Spleen (tissue), 11 donors: ENCODE data around the gene YPEL1. TPM values are rescaled to one million over a fixed set of nuclear protein-coding genes. Genes with fewer than 3 reads are reported as not detected.

ENCODE experiments used
- DNase-seq: peaks from one replicate; pipeline ENCODE4 v3.0.0-alpha.2; 2020
- H3K27ac ChIP-seq, 8 donors: fragments of 200-600 bp; sonication (generic) in 7 of 8; 1 replicate in 4 of 8; 2 replicates in 4 of 8; pipeline versions ENCODE4 v1.5.0 to v1.8.0; 2016 to 2021; ENCODE audit warnings: inconsistent platforms in 4 of 8, mild to moderate bottlenecking in 4 of 8, moderate library complexity in 1 of 8
- H3K27me3 ChIP-seq, 7 donors: fragments of 200-600 bp; sonication (generic) in 6 of 7; replicated peaks in 1 of 7; 1 replicate in 4 of 7; 2 replicates in 3 of 7; pipeline versions ENCODE4 v1.5.0 to v1.8.0; 2016 to 2021; ENCODE audit warnings: inconsistent platforms in 3 of 7, mild to moderate bottlenecking in 1 of 7
- H3K36me3 ChIP-seq, 6 donors: fragments of 200-600 bp; sonication (generic) in 5 of 6; 1 replicate in 4 of 6; 2 replicates in 2 of 6; pipeline versions ENCODE4 v1.5.0 to v1.8.0; 2016 to 2021; ENCODE audit warnings: inconsistent platforms in 2 of 6
- H3K4me1 ChIP-seq, 6 donors: fragments of 200-600 bp; sonication (generic) in 5 of 6; 1 replicate in 3 of 6; 2 replicates in 3 of 6; pipeline versions ENCODE4 v1.5.0 to v1.8.0; 2016 to 2021; ENCODE audit warnings: inconsistent platforms in 3 of 6
- H3K4me3 ChIP-seq, 8 donors: fragments of 200-600 bp; sonication (generic) in 7 of 8; 1 replicate in 4 of 8; 2 replicates in 4 of 8; pipeline versions ENCODE4 v1.5.0 to v1.8.0; 2016 to 2021; ENCODE audit warnings: inconsistent platforms in 4 of 8, mild to moderate bottlenecking in 4 of 8, moderate library complexity in 2 of 8
- H3K9me3 ChIP-seq, 8 donors: fragments of 200-600 bp; sonication (generic) in 7 of 8; 1 replicate in 4 of 8; 2 replicates in 4 of 8; pipeline versions ENCODE4 v1.5.0 to v1.8.0; 2016 to 2021; ENCODE audit warnings: inconsistent platforms in 4 of 8
- POLR2A ChIP-seq, 3 donors: fragments of 450-650 bp; IDR thresholded peaks; one replicate each; pipeline ENCODE4 v1.5.1; 2017; ENCODE audit warnings: antibody characterized with exemption in 3 of 3, mild to moderate bottlenecking in 1 of 3
- POLR2AphosphoS5 ChIP-seq, 3 donors: sonication (generic); formaldehyde crosslinking; IDR thresholded peaks; one replicate each; pipeline ENCODE4 v1.5.1; 2017; ENCODE audit warnings: antibody characterized with exemption in 3 of 3
- WGBS, 5 donors: extraction: QIAGEN DNeasy Blood & Tissue Kit in 3 of 5; methylation state at CpG; one replicate each; pipeline versions ENCODE4 v1.1.5 to v1.1.7; 2013 to 2018; 5-methylcytosine and 5-hydroxymethylcytosine counted together
- intact Hi-C: fragments of 100-400 bp; cut with DNase I; formaldehyde crosslinking; loops from one replicate; pipeline ENCODE4 v1.15.0; 2023; ENCODE audit warnings: low total_unique reads
- polyA plus RNA-seq, 3 donors: library from polyadenylated mRNA; stranded (reverse); fragments of 200-250 nt; gene quantifications; one replicate each; pipeline ENCODE4 v1.2.1, GENCODE V29; 2013
- total RNA-seq, 7 donors: library from RNA; depleted of rRNA in 3 of 7; stranded (reverse); fragments of >200 nt in 3 of 7; fragmentation: NEBNext Ultra II Directional in 4 of 7; extraction: Animal tissue kit (Norgen Biotek cat#: 25700) in 4 of 7; gene quantifications; one replicate each; pipeline versions ENCODE4 v1.1.0 to v1.2.1, GENCODE V29; 2016 to 2021
- TF ChIP-seq, protein P1 (sequence below), 11 experiments: fragments of 200-600 bp in 7 of 11; fragments of 450-650 bp in 4 of 11; sonication (generic) in 4 of 11; IDR thresholded peaks in 8 of 11; conservative IDR thresholded peaks in 3 of 11; 1 replicate in 7 of 11; 2 replicates in 4 of 11; pipeline versions ENCODE4 v1.4.0 to v1.8.0; 2016 to 2021; ENCODE audit warnings: antibody characterized with exemption in 11 of 11, inconsistent platforms in 4 of 11, mild to moderate bottlenecking in 1 of 11
- donor health status: healthy with polysubstance abuse.
- donor health status: DM: no; HTN: no; CAD: no; lungs with moderate emphysema.
- donor health status: DM: no; HTN: no; CAD: no.
- donor health status: Bipolar disorder and iron deficiency.
- donor health status: healthy.
- donor health status: DM: no; HTN: no; CAD: no.
- donor health status: DM: yes; HTN: yes; CAD: no.

The YPEL1 gene
- total and polyA plus RNA-seq, 10 donors = 4.8 to 21.3 (median 11.0) TPM

- peak overlapping the region in 1 of 8 donors; percentile 21 for H3K4me3 ChIP-seq
- intact Hi-C loops = loop anchor here (5.0 kb wide), 2 partner anchors 224 to 239 kb away; partner anchors contain the start of gene PPM1F
- H3K36me3 ChIP-seq = peaks cover 0 to 20% (median 7%) of the 10 kb centered on the region in 6 donors
- DNase-seq = no peak
- H3K9me3 ChIP-seq = no peaks in the 10 kb centered on the region
- TF ChIP-seq POLR2AphosphoS5 (IDR thresholded peaks at IDR 0.05) (no peak), POLR2A (IDR thresholded peaks at IDR 0.05) (no peak)
- TF ChIP-seq, protein P1, sequence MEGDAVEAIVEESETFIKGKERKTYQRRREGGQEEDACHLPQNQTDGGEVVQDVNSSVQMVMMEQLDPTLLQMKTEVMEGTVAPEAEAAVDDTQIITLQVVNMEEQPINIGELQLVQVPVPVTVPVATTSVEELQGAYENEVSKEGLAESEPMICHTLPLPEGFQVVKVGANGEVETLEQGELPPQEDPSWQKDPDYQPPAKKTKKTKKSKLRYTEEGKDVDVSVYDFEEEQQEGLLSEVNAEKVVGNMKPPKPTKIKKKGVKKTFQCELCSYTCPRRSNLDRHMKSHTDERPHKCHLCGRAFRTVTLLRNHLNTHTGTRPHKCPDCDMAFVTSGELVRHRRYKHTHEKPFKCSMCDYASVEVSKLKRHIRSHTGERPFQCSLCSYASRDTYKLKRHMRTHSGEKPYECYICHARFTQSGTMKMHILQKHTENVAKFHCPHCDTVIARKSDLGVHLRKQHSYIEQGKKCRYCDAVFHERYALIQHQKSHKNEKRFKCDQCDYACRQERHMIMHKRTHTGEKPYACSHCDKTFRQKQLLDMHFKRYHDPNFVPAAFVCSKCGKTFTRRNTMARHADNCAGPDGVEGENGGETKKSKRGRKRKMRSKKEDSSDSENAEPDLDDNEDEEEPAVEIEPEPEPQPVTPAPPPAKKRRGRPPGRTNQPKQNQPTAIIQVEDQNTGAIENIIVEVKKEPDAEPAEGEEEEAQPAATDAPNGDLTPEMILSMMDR (IDR thresholded peaks at IDR 0.05 in 8 of 11, conservative IDR thresholded peaks at IDR 0.05 in 3 of 11) = peak in 2 of 11 experiments; percentile 0 to 2
- peak overlapping the region in 1 of 8 donors; percentile 37 for H3K27ac ChIP-seq
- peaks cover 6 to 13% (median 9%) of the 10 kb centered on the region in 6 donors for H3K4me1 ChIP-seq
- 66 to 83% (median 79%) methylated on average over 8 to 9 of the region's 9 CpGs for WGBS, 5 donors
- H3K27me3 ChIP-seq = no peaks in the 10 kb centered on the region
Measured at GRCh38 chr22:21713428-21714058, 22.1 kb downstream of the YPEL1 start.

GRCh38 chr22:21712751-21713427 is 22.7 kb downstream of the YPEL1 start:
- Histone ChIP-seq H3K36me3 (peaks cover 0 to 21% (median 7%) of the 10 kb centered on the region in 6 donors), H3K4me1 (peaks cover 6 to 13% (median 9%) of the 10 kb centered on the region in 6 donors), H3K27ac (peak overlapping the region in 1 of 8 donors; percentile 37), H3K4me3 (peak overlapping the region in 1 of 8 donors; percentile 21), H3K27me3 (no peaks in the 10 kb centered on the region), H3K9me3 (no peaks in the 10 kb centered on the region)
- TF ChIP-seq, protein P1 (IDR thresholded peaks at IDR 0.05 in 8 of 11, conservative IDR thresholded peaks at IDR 0.05 in 3 of 11) = peak; percentile 71 to 87 (median 84)
- no peak for TF ChIP-seq POLR2A (IDR thresholded peaks at IDR 0.05)
- TF ChIP-seq POLR2AphosphoS5 (IDR thresholded peaks at IDR 0.05) = peak in 1 of 3 donors; percentile 62
- WGBS, 5 donors = 26 to 39% (median 31%) methylated on average over 14 of the region's 14 CpGs
- no peak for DNase-seq
- intact Hi-C loops = loop anchor here (5.0 kb wide), 2 partner anchors 224 to 239 kb away; partner anchors contain the start of gene PPM1F

DNA sequence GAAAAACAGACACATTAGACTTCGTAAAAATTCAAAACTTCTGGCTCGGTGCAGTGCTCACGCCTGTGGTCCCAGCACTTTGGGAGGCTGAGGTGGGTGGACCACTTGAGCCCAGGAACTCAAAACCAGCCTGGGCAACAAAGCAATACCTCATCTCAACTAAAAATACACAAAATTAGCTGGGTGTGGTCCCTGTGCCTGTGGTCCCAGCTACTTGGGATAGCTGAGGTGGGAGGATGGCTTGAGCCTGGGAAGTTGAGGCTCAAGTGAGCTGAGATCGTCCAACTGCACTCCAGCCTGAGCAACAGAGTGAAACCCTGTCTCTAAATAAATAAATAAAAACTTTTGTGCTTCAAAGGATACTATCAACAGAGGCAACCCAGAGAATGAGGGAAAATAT is 23.7 kb downstream of the YPEL1 start:
- 89 to 95% (median 93%) methylated on average over 4 of the region's 4 CpGs for WGBS, 5 donors
- Histone ChIP-seq H3K4me3 (no peak overlapping the region), H3K9me3 (no peaks in the 10 kb centered on the region), H3K27me3 (no peaks in the 10 kb centered on the region), H3K36me3 (peaks cover 0 to 28% (median 7%) of the 10 kb centered on the region in 6 donors), H3K4me1 (peaks cover 6 to 13% (median 9%) of the 10 kb centered on the region in 6 donors), H3K27ac (no peak overlapping the region)
- no peak for DNase-seq
- intact Hi-C loops = loop anchor here (5.0 kb wide), 2 partner anchors 225 to 240 kb away; partner anchors contain the start of gene PPM1F
- TF ChIP-seq, protein P1 (IDR thresholded peaks at IDR 0.05 in 8 of 11, conservative IDR thresholded peaks at IDR 0.05 in 3 of 11) = no peak
- TF ChIP-seq POLR2A (IDR thresholded peaks at IDR 0.05) = no peak
- no peak for TF ChIP-seq POLR2AphosphoS5 (IDR thresholded peaks at IDR 0.05)

- intact Hi-C loops = loop anchor here (5.0 kb wide), 2 partner anchors 227 to 242 kb away; partner anchors contain the start of gene PPM1F
- H3K27me3 ChIP-seq = no peaks in the 10 kb centered on the region
- DNase-seq = no peak
Measured at GRCh38 chr22:21710156-21710555, 25.4 kb downstream of the YPEL1 start.

More at GRCh38 chr22:21710156-21710555, 25.4 kb downstream of the YPEL1 start:
- H3K9me3 ChIP-seq = no peaks in the 10 kb centered on the region
- 76 to 90% (median 82%) methylated on average over 7 of the region's 7 CpGs for WGBS, 5 donors
- no peak overlapping the region for H3K4me3 ChIP-seq
- no peak overlapping the region for H3K27ac ChIP-seq
- H3K36me3 ChIP-seq = peaks cover 0 to 34% (median 7%) of the 10 kb centered on the region in 6 donors
- H3K4me1 ChIP-seq = peaks cover 6 to 13% (median 9%) of the 10 kb centered on the region in 6 donors
- TF ChIP-seq, protein P1 (IDR thresholded peaks at IDR 0.05 in 8 of 11, conservative IDR thresholded peaks at IDR 0.05 in 3 of 11) = no peak
- no peak for TF ChIP-seq POLR2A (IDR thresholded peaks at IDR 0.05)
- TF ChIP-seq POLR2AphosphoS5 (IDR thresholded peaks at IDR 0.05) = no peak
